Transverse colon (tissue), 4 donors: Measurements from ENCODE around the gene CACFD1. TPM values are rescaled to one million over a fixed set of nuclear protein-coding genes. Genes with fewer than 3 reads are reported as not detected.

Experiments used
- DNase-seq: peaks from one replicate; pipeline ENCODE4 v3.0.0-alpha.2; 2019
- H3K27ac ChIP-seq, 4 donors: fragments of 200-600 bp; sonication (generic); 2 replicates each; pipeline ENCODE4 v1.5.1; 2016 to 2018; ENCODE audit warnings: inconsistent platforms in 4 of 4
- H3K27me3 ChIP-seq: fragments of 200-600 bp; sonication (generic); 2 replicates; pipeline ENCODE4 v1.5.1; 2017; ENCODE audit warnings: inconsistent platforms
- H3K36me3 ChIP-seq, 4 donors: fragments of 200-600 bp; sonication (generic); 2 replicates each; pipeline ENCODE4 v1.5.1; 2017 to 2019; ENCODE audit warnings: inconsistent platforms in 4 of 4
- H3K4me1 ChIP-seq, 4 donors: fragments of 200-600 bp; sonication (generic); 2 replicates each; pipeline ENCODE4 v1.5.1; 2017 to 2020; ENCODE audit warnings: inconsistent platforms in 4 of 4
- H3K4me3 ChIP-seq, 4 donors: fragments of 200-600 bp; sonication (generic); 1 replicate in 1 of 4; 2 replicates in 3 of 4; pipeline versions ENCODE4 v1.5.1 to v1.6.1; 2017 to 2019; ENCODE audit warnings: inconsistent platforms in 4 of 4
- H3K9me3 ChIP-seq, 2 donors: fragments of 200-600 bp; sonication (generic); 2 replicates each; pipeline ENCODE4 v1.5.1; 2017 to 2019; ENCODE audit warnings: inconsistent platforms in 2 of 2
- CTCF ChIP-seq, 5 experiments: fragments of 200-600 bp in 3 of 5; fragments of 450-650 bp in 2 of 5; sonication (generic) in 3 of 5; IDR thresholded peaks; 1 replicate in 2 of 5; 2 replicates in 3 of 5; pipeline ENCODE4 v1.5.1; 2016 to 2017; ENCODE audit warnings: antibody characterized with exemption in 5 of 5, inconsistent platforms in 3 of 5, mild to moderate bottlenecking in 2 of 5, moderate library complexity in 1 of 5
- EP300 ChIP-seq: sonication (generic); formaldehyde crosslinking; IDR thresholded peaks from one replicate; pipeline ENCODE4 v1.6.1; 2017; ENCODE audit warnings: antibody characterized with exemption, low read depth
- POLR2A ChIP-seq: fragments of 450-650 bp; IDR thresholded peaks from one replicate; pipeline ENCODE4 v1.6.1; 2016; ENCODE audit warnings: antibody characterized with exemption, mild to moderate bottlenecking, moderate library complexity
- POLR2AphosphoS5 ChIP-seq, 3 donors: sonication (generic); formaldehyde crosslinking; IDR thresholded peaks; one replicate each; pipeline ENCODE4 v1.6.1; 2016; ENCODE audit warnings: antibody characterized with exemption in 3 of 3
- WGBS, 2 donors: methylation state at CpG; one replicate each; pipeline ENCODE4 v1.1.5; 2018; ENCODE audit warnings: low coverage in 1 of 2; 5-methylcytosine and 5-hydroxymethylcytosine counted together
- in situ Hi-C, 4 donors: fragments of 200-750 bp; cut with MboI; loops; one replicate each; pipeline versions ENCODE4 v1.15.0 to v1.15.1; 2017; ENCODE audit warnings: low sequenced_read_pairs in 3 of 4, low pct_ligation_motif_present in 1 of 4, low pct_unique_long_range_greater_than_20kb in 1 of 4
- intact Hi-C: fragments of 100-400 bp; cut with DNase I; formaldehyde crosslinking; loops from one replicate; pipeline ENCODE4 v1.15.1; 2023; ENCODE audit warnings: low total_unique reads
- total RNA-seq, 4 donors: library from RNA; depleted of rRNA; stranded (reverse); fragments of >200 nt; gene quantifications; one replicate each; pipeline ENCODE4 v1.1.0, GENCODE V29; 2016

Gene CACFD1
- total RNA-seq, 4 donors from 2014 or later: 44.6 to 153 (median 80.0) TPM

GRCh38 chr9:133476941-133477340, 17.2 kb downstream of the CACFD1 start:
- intact Hi-C loops (no loop called here), in situ Hi-C loops (loop anchor here in 1 of 4 donors (25.0 kb wide), 1 partner anchor 290 kb away; no protein-coding TSS in a partner anchor)
- TF ChIP-seq EP300 (no peak), CTCF (IDR thresholded peaks at IDR 0.05) (no peak), POLR2AphosphoS5 (IDR thresholded peaks at IDR 0.05) (no peak), POLR2A (no peak)
- Histone ChIP-seq H3K27ac (no peak overlapping the region), H3K27me3 (peaks cover 21% of the 10 kb centered on the region), H3K4me3 (no peak overlapping the region), H3K4me1 (peaks cover 7 to 20% (median 16%) of the 10 kb centered on the region in 4 donors), H3K36me3 (no peaks in the 10 kb centered on the region), H3K9me3 (no peaks in the 10 kb centered on the region)
- DNase-seq: no peak
- WGBS, 2 donors: 97% methylated on average over 9 of the region's 21 CpGs; no CpG with 5 or more reads in 1 of the 2 donors

- 40 to 83% methylated on average over 2 to 4 of the region's 4 CpGs for WGBS, 2 donors
- in situ Hi-C loops: loop anchor here in 1 of 4 donors (25.0 kb wide), 1 partner anchor 290 kb away; no protein-coding TSS in a partner anchor
- intact Hi-C loops: no loop called here
- H3K27ac ChIP-seq: no peak overlapping the region
- H3K27me3 ChIP-seq: peaks cover 21% of the 10 kb centered on the region
- no peak for DNase-seq
- H3K4me3 ChIP-seq: no peak overlapping the region
- H3K9me3 ChIP-seq: no peaks in the 10 kb centered on the region
- H3K4me1 ChIP-seq: peaks cover 7 to 20% (median 16%) of the 10 kb centered on the region in 4 donors
- TF ChIP-seq POLR2AphosphoS5 (IDR thresholded peaks at IDR 0.05): no peak
- no peak for TF ChIP-seq CTCF (IDR thresholded peaks at IDR 0.05)
- no peak for TF ChIP-seq POLR2A
- no peak for TF ChIP-seq EP300
- no peaks in the 10 kb centered on the region for H3K36me3 ChIP-seq
Observed at GRCh38 chr9:133477461-133477860, 17.7 kb downstream of the CACFD1 start.

- 25% methylated on average over 16 of the region's 17 CpGs; no CpG with 5 or more reads in 1 of the 2 donors for WGBS, 2 donors
- Histone ChIP-seq H3K27me3 (peaks cover 21% of the 10 kb centered on the region), H3K4me3 (peak overlapping the region; percentile 23 to 52 (median 40)), H3K36me3 (no peaks in the 10 kb centered on the region), H3K9me3 (no peaks in the 10 kb centered on the region), H3K27ac (peak overlapping the region; percentile 53 to 74 (median 57)), H3K4me1 (peaks cover 7 to 20% (median 16%) of the 10 kb centered on the region in 4 donors)
- intact Hi-C loops (no loop called here), in situ Hi-C loops (loop anchor here in 1 of 4 donors (25.0 kb wide), 1 partner anchor 291 kb away; no protein-coding TSS in a partner anchor)
- DNase-seq: no peak
- TF ChIP-seq POLR2AphosphoS5 (IDR thresholded peaks at IDR 0.05): no peak
Observed at GRCh38 chr9:133477992-133478850, 18.4 kb downstream of the CACFD1 start.

- intact Hi-C loops: no loop called here
- Histone ChIP-seq H3K27ac (peak within 1 kb of the TSS; percentile 53 to 74 (median 57)), H3K27me3 (peaks cover 21% of the 10 kb centered on the region), H3K36me3 (no peaks in the 10 kb centered on the region), H3K4me1 (peaks cover 7 to 20% (median 16%) of the 10 kb centered on the region in 4 donors), H3K4me3 (peak within 1 kb of the TSS; percentile 23 to 52 (median 40)), H3K9me3 (no peaks in the 10 kb centered on the region)
- WGBS, 2 donors: 1% methylated on average over 43 of the region's 84 CpGs; no CpG with 5 or more reads in 1 of the 2 donors
- TF ChIP-seq CTCF (IDR thresholded peaks at IDR 0.05) (no peak), POLR2A (peak; percentile 10), POLR2AphosphoS5 (IDR thresholded peaks at IDR 0.05) (peak in 1 of 3 donors; percentile 34), EP300 (no peak)
- peak; percentile 86 for DNase-seq
- in situ Hi-C loops: loop anchor here in 1 of 4 donors (25.0 kb wide), 1 partner anchor 292 kb away; no protein-coding TSS in a partner anchor
Observed at GRCh38 chr9:133478851-133479711, 19.3 kb downstream of the CACFD1 start, which contains the start of gene SLC2A6. Gene SLC2A6 (minus strand): TSS chr9:133479099. CDS start chr9:133479059, 40 bp downstream.
